PC-3 (cell line): ENCODE data around the gene BICRA.

Experiments used
- CTCF ChIP-seq: fragments of 300-600 bp; sonication (generic); conservative IDR thresholded peaks from 2 replicates; pipeline ENCODE4 v1.5.1; 2017; ENCODE audit warnings: antibody characterized with exemption, low read depth, mild to moderate bottlenecking, low read length
- EZH2 ChIP-seq: fragments of 300-600 bp; sonication (generic); IDR thresholded peaks from one replicate; pipeline ENCODE4 v1.6.1; 2017; ENCODE audit warnings: antibody characterized with exemption, mild to moderate bottlenecking, low read length; ENCODE audit not compliant: unreplicated experiment
- EZH2phosphoT487 ChIP-seq: fragments of 300-600 bp; sonication (generic); IDR thresholded peaks from 2 replicates; pipeline ENCODE4 v1.6.1; 2018; ENCODE audit warnings: mild to moderate bottlenecking, antibody characterized with exemption, low read length, borderline replicate concordance

- TF ChIP-seq CTCF (no peak), EZH2 (no peak), EZH2phosphoT487 (no peak)
Observed at GRCh38 chr19:47686679-47687450, 77.9 kb downstream of the BICRA start.
